Panc1 (cell line): ENCODE data around the gene NR2C1. TPM values are rescaled to one million over a fixed set of nuclear protein-coding genes. Genes with fewer than 3 reads are reported as not detected.

Source experiments
- ATAC-seq: fragments of 200-7000 bp; cut with Tn5 transposase; 2 replicates; pipeline ENCODE4 v1.9.1; 2020; ENCODE audit warnings: mild to moderate bottlenecking, moderate library complexity
- BruUV-seq: library from RNA; stranded (reverse); fragments of 400-500 nt; replicated peaks from 2 replicates; lab custom pipeline; 2021; lab: Mats Ljungman, UMichigan
- CTCF ChIA-PET: fragments of 300-600 bp; sonication (Branson Sonifier 250); formaldehyde crosslinking; loops from one replicate; lab custom pipeline; 2022; ENCODE audit warnings: antibody characterized with exemption; lab: Charles Lee
- POLR2A ChIA-PET: fragments of 300-600 bp; sonication (Branson Sonifier 250); formaldehyde crosslinking; loops from one replicate; lab custom pipeline; 2022; ENCODE audit warnings: antibody characterized with exemption; lab: Charles Lee
- DNase-seq: peaks from one replicate; pipeline ENCODE4 v3.0.0-alpha.2; 2010; ENCODE audit warnings: low read depth, low spot score
- H3K27ac ChIP-seq: 2 replicates; pipeline ENCODE4 v1.5.1; 2011; ENCODE audit warnings: mild to moderate bottlenecking, low read length, inconsistent platforms
- H3K27me3 ChIP-seq: fragments of 200-500 bp; sonication (Bioruptor generic); 2 replicates; pipeline ENCODE4 v1.6.0; 2014; ENCODE audit warnings: low read length, inconsistent platforms; ENCODE audit not compliant: control insufficient read depth, insufficient read depth
- H3K36me3 ChIP-seq: fragments of 200-500 bp; sonication (Bioruptor generic); 2 replicates; pipeline ENCODE4 v1.5.1; 2014; ENCODE audit warnings: inconsistent platforms, mild to moderate bottlenecking, low read length, moderate library complexity; ENCODE audit not compliant: control insufficient read depth, insufficient read depth
- H3K4me1 ChIP-seq: 2 replicates; pipeline ENCODE4 v1.5.1; 2011; ENCODE audit warnings: inconsistent platforms, mild to moderate bottlenecking, low read length, moderate library complexity; ENCODE audit not compliant: control insufficient read depth, insufficient read depth
- H3K4me3 ChIP-seq, 2 experiments: 2 replicates each; pipeline ENCODE4 v1.5.1; 2011 to 2012; ENCODE audit warnings: low read depth in 2 of 2, low read length in 2 of 2, mild to moderate bottlenecking in 2 of 2, inconsistent platforms in 1 of 2, moderate library complexity in 1 of 2
- H3K9me3 ChIP-seq: fragments of 200-500 bp; sonication (Bioruptor generic); 2 replicates; pipeline ENCODE4 v1.5.1; 2014; ENCODE audit warnings: low read depth, mild to moderate bottlenecking, inconsistent platforms, low read length, moderate library complexity; ENCODE audit not compliant: control insufficient read depth, insufficient read depth
- POLR2AphosphoS5 ChIP-seq: IDR thresholded peaks from 2 replicates; pipeline ENCODE4 v1.6.1; 2012; ENCODE audit warnings: mild to moderate bottlenecking, low read depth, low read length, moderate library complexity
- SIN3A ChIP-seq: IDR thresholded peaks from 2 replicates; pipeline ENCODE4 v1.6.1; 2012; ENCODE audit warnings: low read depth, mild to moderate bottlenecking, low read length, moderate library complexity, borderline replicate concordance; ENCODE audit not compliant: insufficient read depth
- TCF7L2 ChIP-seq: IDR thresholded peaks from 2 replicates; pipeline ENCODE4 v1.6.1; 2011; ENCODE audit warnings: mild to moderate bottlenecking, low read depth, low read length, inconsistent platforms
- in situ Hi-C: cut with HindIII; loops from 2 replicates; pipeline ENCODE4 v1.10.0; 2016; ENCODE audit warnings: low sequenced_read_pairs, low pct_unique_long_range_greater_than_20kb
- intact Hi-C: fragments of 100-400 bp; cut with micrococcal nuclease; formaldehyde crosslinking; loops from one replicate; pipeline ENCODE4 v1.10.0; 2022; ENCODE audit not compliant: unreplicated experiment
- total RNA-seq: library from RNA; stranded (reverse); gene quantifications from one replicate; pipeline ENCODE4 v1.2.1, GENCODE V29; 2021; ENCODE audit not compliant: unreplicated experiment
- TF ChIP-seq, protein P1 (sequence below), 2 experiments: IDR thresholded peaks; 2 replicates each; pipeline ENCODE4 v1.6.1; 2011 to 2012; ENCODE audit warnings: low read depth in 2 of 2, control low read depth in 1 of 2, low read length in 1 of 2, mild to moderate bottlenecking in 1 of 2, moderate library complexity in 1 of 2; ENCODE audit not compliant: insufficient read depth in 1 of 2
- TF ChIP-seq, protein P2 (sequence below): fragments of 450-650 bp; IDR thresholded peaks from 2 replicates; pipeline ENCODE4 v1.5.1; 2017; ENCODE audit warnings: mild to moderate bottlenecking

The NR2C1 gene
- total RNA-seq, 1 experiment from 2014 or later = 84.6 TPM

DNA sequence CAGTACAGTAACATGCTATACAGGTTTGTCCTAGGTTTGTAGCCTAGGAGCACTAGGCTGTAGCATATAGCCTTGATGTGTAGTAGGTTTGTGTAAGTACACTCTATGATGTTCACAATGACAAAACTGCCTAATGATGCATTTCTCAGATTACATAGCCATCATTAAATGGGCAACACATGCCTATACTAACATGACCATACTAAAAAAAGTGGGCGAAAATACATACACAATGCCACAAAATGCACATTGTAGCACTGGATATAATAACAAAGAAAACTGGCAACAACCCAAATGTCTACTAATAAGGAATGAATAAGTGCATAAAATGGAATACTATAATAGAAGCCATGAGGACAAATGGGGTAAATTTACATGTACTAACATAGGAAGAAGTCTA, 38.7 kb downstream of the NR2C1 start:
- no peaks in the 10 kb centered on the region for H3K4me1 ChIP-seq
- DNase-seq (no peak), ATAC-seq (no peak)
- H3K27me3 ChIP-seq = no peaks in the 10 kb centered on the region
- ChIA-PET CTCF (no interaction called here), POLR2A (no interaction called here)
- H3K36me3 ChIP-seq = peaks cover 24% of the 10 kb centered on the region; the same call in 1 of the 2 replicates
- H3K27ac ChIP-seq = no peak overlapping the region
- intact Hi-C loops (no loop called here), in situ Hi-C loops (no loop called here)
- H3K9me3 ChIP-seq = no peaks in the 10 kb centered on the region
- no TSS peak for BruUV-seq
- no peak overlapping the region for H3K4me3 ChIP-seq
- TF ChIP-seq POLR2AphosphoS5 = no peak
- TF ChIP-seq, protein P1, sequence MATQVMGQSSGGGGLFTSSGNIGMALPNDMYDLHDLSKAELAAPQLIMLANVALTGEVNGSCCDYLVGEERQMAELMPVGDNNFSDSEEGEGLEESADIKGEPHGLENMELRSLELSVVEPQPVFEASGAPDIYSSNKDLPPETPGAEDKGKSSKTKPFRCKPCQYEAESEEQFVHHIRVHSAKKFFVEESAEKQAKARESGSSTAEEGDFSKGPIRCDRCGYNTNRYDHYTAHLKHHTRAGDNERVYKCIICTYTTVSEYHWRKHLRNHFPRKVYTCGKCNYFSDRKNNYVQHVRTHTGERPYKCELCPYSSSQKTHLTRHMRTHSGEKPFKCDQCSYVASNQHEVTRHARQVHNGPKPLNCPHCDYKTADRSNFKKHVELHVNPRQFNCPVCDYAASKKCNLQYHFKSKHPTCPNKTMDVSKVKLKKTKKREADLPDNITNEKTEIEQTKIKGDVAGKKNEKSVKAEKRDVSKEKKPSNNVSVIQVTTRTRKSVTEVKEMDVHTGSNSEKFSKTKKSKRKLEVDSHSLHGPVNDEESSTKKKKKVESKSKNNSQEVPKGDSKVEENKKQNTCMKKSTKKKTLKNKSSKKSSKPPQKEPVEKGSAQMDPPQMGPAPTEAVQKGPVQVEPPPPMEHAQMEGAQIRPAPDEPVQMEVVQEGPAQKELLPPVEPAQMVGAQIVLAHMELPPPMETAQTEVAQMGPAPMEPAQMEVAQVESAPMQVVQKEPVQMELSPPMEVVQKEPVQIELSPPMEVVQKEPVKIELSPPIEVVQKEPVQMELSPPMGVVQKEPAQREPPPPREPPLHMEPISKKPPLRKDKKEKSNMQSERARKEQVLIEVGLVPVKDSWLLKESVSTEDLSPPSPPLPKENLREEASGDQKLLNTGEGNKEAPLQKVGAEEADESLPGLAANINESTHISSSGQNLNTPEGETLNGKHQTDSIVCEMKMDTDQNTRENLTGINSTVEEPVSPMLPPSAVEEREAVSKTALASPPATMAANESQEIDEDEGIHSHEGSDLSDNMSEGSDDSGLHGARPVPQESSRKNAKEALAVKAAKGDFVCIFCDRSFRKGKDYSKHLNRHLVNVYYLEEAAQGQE (IDR thresholded peaks at IDR 0.05; ENCODE audit: insufficient read depth in 1 of 2, low read depth in 2 of 2, low read length in 1 of 2) = no peak
- TF ChIP-seq, protein P2, sequence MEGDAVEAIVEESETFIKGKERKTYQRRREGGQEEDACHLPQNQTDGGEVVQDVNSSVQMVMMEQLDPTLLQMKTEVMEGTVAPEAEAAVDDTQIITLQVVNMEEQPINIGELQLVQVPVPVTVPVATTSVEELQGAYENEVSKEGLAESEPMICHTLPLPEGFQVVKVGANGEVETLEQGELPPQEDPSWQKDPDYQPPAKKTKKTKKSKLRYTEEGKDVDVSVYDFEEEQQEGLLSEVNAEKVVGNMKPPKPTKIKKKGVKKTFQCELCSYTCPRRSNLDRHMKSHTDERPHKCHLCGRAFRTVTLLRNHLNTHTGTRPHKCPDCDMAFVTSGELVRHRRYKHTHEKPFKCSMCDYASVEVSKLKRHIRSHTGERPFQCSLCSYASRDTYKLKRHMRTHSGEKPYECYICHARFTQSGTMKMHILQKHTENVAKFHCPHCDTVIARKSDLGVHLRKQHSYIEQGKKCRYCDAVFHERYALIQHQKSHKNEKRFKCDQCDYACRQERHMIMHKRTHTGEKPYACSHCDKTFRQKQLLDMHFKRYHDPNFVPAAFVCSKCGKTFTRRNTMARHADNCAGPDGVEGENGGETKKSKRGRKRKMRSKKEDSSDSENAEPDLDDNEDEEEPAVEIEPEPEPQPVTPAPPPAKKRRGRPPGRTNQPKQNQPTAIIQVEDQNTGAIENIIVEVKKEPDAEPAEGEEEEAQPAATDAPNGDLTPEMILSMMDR = no peak
- no peak for TF ChIP-seq TCF7L2
- no peak for TF ChIP-seq SIN3A

DNA sequence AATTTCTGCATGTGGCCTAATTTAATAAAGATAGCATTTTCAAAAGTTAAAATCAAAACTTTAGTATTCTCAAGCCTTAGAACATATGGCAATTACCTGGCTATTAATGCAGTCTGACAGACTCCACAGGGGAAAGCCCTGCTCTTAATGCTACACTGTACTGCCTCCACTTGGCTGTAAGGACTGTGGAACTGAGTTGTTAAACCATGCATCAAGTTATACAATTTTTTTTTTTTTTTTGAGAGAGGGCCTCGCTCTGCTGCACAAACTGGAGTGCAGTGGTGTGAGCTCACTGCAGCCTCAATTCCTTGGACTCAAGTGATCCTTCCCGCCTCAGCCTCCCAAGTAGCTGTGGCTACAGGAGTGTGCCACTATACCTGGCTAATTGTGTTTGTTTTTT, 50.9 kb downstream of the NR2C1 start:
- peaks cover 8% of the 10 kb centered on the region; the same call in 1 of the 2 replicates for H3K36me3 ChIP-seq
- BruUV-seq = no TSS peak
- no peaks in the 10 kb centered on the region for H3K4me1 ChIP-seq
- in situ Hi-C loops (no loop called here), intact Hi-C loops (no loop called here)
- ChIA-PET POLR2A (no interaction called here), CTCF (no interaction called here)
- no peak for DNase-seq
- H3K27me3 ChIP-seq = no peaks in the 10 kb centered on the region
- TF ChIP-seq POLR2AphosphoS5 (no peak), SIN3A (no peak), TCF7L2 (no peak)
- TF ChIP-seq, protein P2 = no peak
- TF ChIP-seq, protein P1 (IDR thresholded peaks at IDR 0.05; ENCODE audit: insufficient read depth in 1 of 2, low read depth in 2 of 2, low read length in 1 of 2) = no peak
- no peaks in the 10 kb centered on the region for H3K9me3 ChIP-seq
- no peak for ATAC-seq
- H3K4me3 ChIP-seq = no peak overlapping the region
- no peak overlapping the region for H3K27ac ChIP-seq
